Glomerular endothelial cell (primary cell): ENCODE results near the gene PABPN1. TPM values are rescaled to one million over a fixed set of nuclear protein-coding genes. Genes with fewer than 3 reads are reported as not detected.

Experiments
- DNase-seq: peaks from one replicate; pipeline ENCODE4 v3.0.0-alpha.2; 2011; ENCODE audit warnings: low read depth, low spot score; ENCODE audit errors: extremely low read depth
- total RNA-seq: library from RNA; depleted of rRNA; stranded (reverse); fragments of >200 nt; gene quantifications from 2 replicates; pipeline ENCODE4 v1.2.3, GENCODE V29; 2015

Gene PABPN1
- total RNA-seq, 1 donor from 2014 or later: 79.2 TPM

GRCh38 chr14:23326491-23327332 is 5.5 kb downstream of the PABPN1 start:
- DNase-seq: no peak

GRCh38 chr14:23327947-23328744 is 6.9 kb downstream of the PABPN1 start:
- DNase-seq: peak; percentile 58

GRCh38 chr14:23335623-23336022 is 14.4 kb downstream of the PABPN1 start:
- no peak for DNase-seq

- DNase-seq: no peak
Measured at GRCh38 chr14:23339506-23340268, 18.4 kb downstream of the PABPN1 start.

GRCh38 chr14:23344481-23344880 is 23.2 kb downstream of the PABPN1 start:
- no peak for DNase-seq

- DNase-seq: no peak
Measured at GRCh38 chr14:23345987-23346692, 24.9 kb downstream of the PABPN1 start.

- no peak for DNase-seq
Measured at GRCh38 chr14:23346693-23347405, 25.6 kb downstream of the PABPN1 start.

GRCh38 chr14:23347406-23348296 is 26.4 kb downstream of the PABPN1 start:
- no peak for DNase-seq

GRCh38 chr14:23348297-23348655 is 27.0 kb downstream of the PABPN1 start:
- no peak for DNase-seq

GRCh38 chr14:23349156-23349845 is 28.0 kb downstream of the PABPN1 start:
- no peak for DNase-seq

GRCh38 chr14:23351681-23352505 is 30.6 kb downstream of the PABPN1 start:
- no peak for DNase-seq

GRCh38 chr14:23352506-23353432 is 31.5 kb downstream of the PABPN1 start, which contains the start of gene SLC22A17:
Gene SLC22A17, minus strand, starts transcription at chr14:23352887.
- peak; percentile 4 for DNase-seq

GRCh38 chr14:23353433-23353780 is 32.1 kb downstream of the PABPN1 start:
- no peak for DNase-seq

- no peak for DNase-seq
Measured at GRCh38 chr14:23354990-23355389, 33.7 kb downstream of the PABPN1 start.

- no peak for DNase-seq
Measured at GRCh38 chr14:23355871-23356435, 34.7 kb downstream of the PABPN1 start.

- DNase-seq: no peak
Measured at GRCh38 chr14:23356662-23357061, 35.4 kb downstream of the PABPN1 start.
